ENCODE measurements around the gene RESP18. TPM values are rescaled to one million over a fixed set of nuclear protein-coding genes. Genes with fewer than 3 reads are reported as not detected.

The RESP18 gene
- total and polyA plus RNA-seq, 5 donors from 2014 or later = not detected

DNA sequence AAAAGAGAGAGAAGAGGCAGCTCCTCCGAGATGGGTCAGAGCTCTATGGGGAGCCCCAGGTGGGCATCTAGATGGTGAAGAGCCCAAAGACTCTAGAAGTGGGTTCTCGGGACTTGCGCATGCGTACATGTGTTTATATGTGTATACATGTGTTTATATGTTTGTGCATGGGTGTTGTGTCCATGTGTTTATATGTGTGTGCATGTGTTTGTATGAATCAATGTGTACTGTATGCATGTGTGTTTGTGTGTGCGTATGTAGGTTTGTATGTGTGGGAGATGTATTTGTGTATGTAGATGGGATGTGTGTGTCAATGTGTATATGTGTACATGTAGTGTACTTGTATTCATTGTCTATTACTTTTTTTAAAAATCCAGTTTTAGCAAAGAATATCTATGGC is 29.5 kb upstream of the RESP18 start:
- DNase-seq = no peak
- H3K27ac Mint-ChIP-seq = no peak overlapping the region
- no peak overlapping the region for H3K27ac ChIP-seq (ENCODE audit: insufficient read depth, low read length, poor library complexity, severe bottlenecking)
- no peaks in the 10 kb centered on the region for H3K9me3 ChIP-seq (ENCODE audit: control insufficient read depth in 2 of 2, low read length in 2 of 2)
- H3K4me3 ChIP-seq (ENCODE audit: low read depth, low read length) = no peak overlapping the region
- H3K4me3 Mint-ChIP-seq = no peak overlapping the region
- H3K27me3 Mint-ChIP-seq = peaks cover 27% of the 10 kb centered on the region
- H3K36me3 Mint-ChIP-seq = peaks cover 20% of the 10 kb centered on the region
- no peak for ATAC-seq (ENCODE audit: low read depth in 2 of 2)
- peaks cover 0 to 1% (median 0%) of the 10 kb centered on the region in 7 donors for H3K9me3 Mint-ChIP-seq
- peaks cover 4% of the 10 kb centered on the region for H3K27me3 ChIP-seq (ENCODE audit: control insufficient read depth, insufficient read depth, low read length)
- peaks cover 0 to 3% (median 0%) of the 10 kb centered on the region in 4 donors for H3K4me1 Mint-ChIP-seq
- no peaks in the 10 kb centered on the region for H3K36me3 ChIP-seq (ENCODE audit: control insufficient read depth, insufficient read depth, low read length)
- H3K4me1 ChIP-seq (ENCODE audit: control insufficient read depth, insufficient read depth, low read length, poor library complexity, severe bottlenecking) = peaks cover 7% of the 10 kb centered on the region

GRCh38 chr2:219358170-219359075 is 25.9 kb upstream of the RESP18 start:
- Mint-ChIP-seq H3K4me1 (peaks cover 0 to 3% (median 0%) of the 10 kb centered on the region in 4 donors), H3K9me3 (peaks cover 0 to 1% (median 0%) of the 10 kb centered on the region in 7 donors), H3K27ac (no peak overlapping the region), H3K27me3 (peaks cover 57% of the 10 kb centered on the region), H3K36me3 (peaks cover 19% of the 10 kb centered on the region), H3K4me3 (no peak overlapping the region)
- H3K36me3 ChIP-seq (ENCODE audit: control insufficient read depth, insufficient read depth, low read length) = no peaks in the 10 kb centered on the region
- peaks cover 7% of the 10 kb centered on the region for H3K4me1 ChIP-seq (ENCODE audit: control insufficient read depth, insufficient read depth, low read length, poor library complexity, severe bottlenecking)
- no peak overlapping the region for H3K4me3 ChIP-seq (ENCODE audit: low read depth, low read length)
- H3K9me3 ChIP-seq (ENCODE audit: control insufficient read depth in 2 of 2, low read length in 2 of 2) = no peaks in the 10 kb centered on the region
- no peak overlapping the region for H3K27ac ChIP-seq (ENCODE audit: insufficient read depth, low read length, poor library complexity, severe bottlenecking)
- peaks cover 8% of the 10 kb centered on the region for H3K27me3 ChIP-seq (ENCODE audit: control insufficient read depth, insufficient read depth, low read length)
- no peak for ATAC-seq (ENCODE audit: low read depth in 2 of 2)
- DNase-seq = no peak

GRCh38 chr2:219356834-219357233 is 24.3 kb upstream of the RESP18 start:
- no peak overlapping the region for H3K4me3 Mint-ChIP-seq
- peaks cover 9% of the 10 kb centered on the region for H3K36me3 Mint-ChIP-seq
- peaks cover 57% of the 10 kb centered on the region for H3K27me3 Mint-ChIP-seq
- Histone ChIP-seq H3K4me3 (ENCODE audit: low read depth, low read length) (no peak overlapping the region), H3K4me1 (ENCODE audit: control insufficient read depth, insufficient read depth, low read length, poor library complexity, severe bottlenecking) (peaks cover 7% of the 10 kb centered on the region), H3K9me3 (ENCODE audit: control insufficient read depth in 2 of 2, low read length in 2 of 2) (no peaks in the 10 kb centered on the region), H3K36me3 (ENCODE audit: control insufficient read depth, insufficient read depth, low read length) (no peaks in the 10 kb centered on the region), H3K27ac (ENCODE audit: insufficient read depth, low read length, poor library complexity, severe bottlenecking) (no peak overlapping the region), H3K27me3 (ENCODE audit: control insufficient read depth, insufficient read depth, low read length) (peaks cover 11% of the 10 kb centered on the region)
- peaks cover 0 to 1% (median 0%) of the 10 kb centered on the region in 7 donors for H3K9me3 Mint-ChIP-seq
- H3K27ac Mint-ChIP-seq = peak overlapping the region in 1 of 3 donors; percentile 17
- H3K4me1 Mint-ChIP-seq = peaks cover 0 to 3% (median 0%) of the 10 kb centered on the region in 4 donors
- ATAC-seq (ENCODE audit: low read depth in 2 of 2) (no peak), DNase-seq (no peak)

GRCh38 chr2:219354582-219354981 is 22.0 kb upstream of the RESP18 start:
- ATAC-seq (ENCODE audit: low read depth in 2 of 2) = no peak
- no peak for DNase-seq
- peaks cover 0 to 3% (median 0%) of the 10 kb centered on the region in 4 donors for H3K4me1 Mint-ChIP-seq
- H3K9me3 Mint-ChIP-seq = no peaks in the 10 kb centered on the region
- no peak overlapping the region for H3K4me3 Mint-ChIP-seq
- no peaks in the 10 kb centered on the region for H3K36me3 Mint-ChIP-seq
- Histone ChIP-seq H3K4me1 (ENCODE audit: control insufficient read depth, insufficient read depth, low read length, poor library complexity, severe bottlenecking) (peaks cover 7% of the 10 kb centered on the region), H3K27ac (ENCODE audit: insufficient read depth, low read length, poor library complexity, severe bottlenecking) (no peak overlapping the region), H3K27me3 (ENCODE audit: control insufficient read depth, insufficient read depth, low read length) (peaks cover 9% of the 10 kb centered on the region), H3K36me3 (ENCODE audit: control insufficient read depth, insufficient read depth, low read length) (no peaks in the 10 kb centered on the region), H3K4me3 (ENCODE audit: low read depth, low read length) (no peak overlapping the region), H3K9me3 (ENCODE audit: control insufficient read depth in 2 of 2, low read length in 2 of 2) (no peaks in the 10 kb centered on the region)
- peak overlapping the region in 1 of 3 donors; percentile 18 for H3K27ac Mint-ChIP-seq
- H3K27me3 Mint-ChIP-seq = peaks cover 48% of the 10 kb centered on the region

DNA sequence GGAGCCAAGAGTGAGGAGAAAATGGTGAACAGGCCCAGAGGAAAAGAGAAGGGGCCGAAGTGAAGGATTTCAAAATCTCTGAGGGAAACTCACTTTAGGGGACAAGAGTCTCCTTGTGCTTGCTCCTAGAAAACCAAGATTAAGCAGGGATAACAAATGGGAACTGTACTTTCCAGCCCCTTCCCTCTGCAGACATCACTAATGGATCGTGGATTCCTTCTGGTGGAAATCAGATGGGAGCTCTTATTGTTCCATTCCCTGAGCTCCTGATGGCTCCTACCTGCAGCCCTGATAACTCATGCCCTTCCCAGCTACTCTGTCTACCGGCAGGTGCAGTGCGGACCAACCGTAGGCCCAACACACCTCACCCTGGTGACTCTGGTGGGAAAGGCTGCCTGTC is 20.6 kb upstream of the RESP18 start:
- Mint-ChIP-seq H3K27me3 (peaks cover 58% of the 10 kb centered on the region), H3K36me3 (no peaks in the 10 kb centered on the region), H3K4me1 (no peaks in the 10 kb centered on the region), H3K4me3 (no peak overlapping the region), H3K27ac (no peak overlapping the region), H3K9me3 (no peaks in the 10 kb centered on the region)
- Histone ChIP-seq H3K27me3 (ENCODE audit: control insufficient read depth, insufficient read depth, low read length) (peaks cover 9% of the 10 kb centered on the region), H3K4me1 (ENCODE audit: control insufficient read depth, insufficient read depth, low read length, poor library complexity, severe bottlenecking) (peaks cover under 1% of the 10 kb centered on the region), H3K4me3 (ENCODE audit: low read depth, low read length) (no peak overlapping the region), H3K9me3 (ENCODE audit: control insufficient read depth in 2 of 2, low read length in 2 of 2) (no peaks in the 10 kb centered on the region), H3K27ac (ENCODE audit: insufficient read depth, low read length, poor library complexity, severe bottlenecking) (no peak overlapping the region), H3K36me3 (ENCODE audit: control insufficient read depth, insufficient read depth, low read length) (no peaks in the 10 kb centered on the region)
- DNase-seq (no peak), ATAC-seq (ENCODE audit: low read depth in 2 of 2) (no peak)

GRCh38 chr2:219352448-219353023 is 20.0 kb upstream of the RESP18 start:
- no peak overlapping the region for H3K4me3 Mint-ChIP-seq
- no peaks in the 10 kb centered on the region for H3K36me3 Mint-ChIP-seq
- H3K4me1 Mint-ChIP-seq = no peaks in the 10 kb centered on the region
- Histone ChIP-seq H3K9me3 (ENCODE audit: control insufficient read depth in 2 of 2, low read length in 2 of 2) (no peaks in the 10 kb centered on the region), H3K4me1 (ENCODE audit: control insufficient read depth, insufficient read depth, low read length, poor library complexity, severe bottlenecking) (no peaks in the 10 kb centered on the region), H3K27me3 (ENCODE audit: control insufficient read depth, insufficient read depth, low read length) (peaks cover 9% of the 10 kb centered on the region), H3K27ac (ENCODE audit: insufficient read depth, low read length, poor library complexity, severe bottlenecking) (no peak overlapping the region), H3K4me3 (ENCODE audit: low read depth, low read length) (no peak overlapping the region), H3K36me3 (ENCODE audit: control insufficient read depth, insufficient read depth, low read length) (no peaks in the 10 kb centered on the region)
- H3K27ac Mint-ChIP-seq = no peak overlapping the region
- no peaks in the 10 kb centered on the region for H3K9me3 Mint-ChIP-seq
- peaks cover 57% of the 10 kb centered on the region for H3K27me3 Mint-ChIP-seq
- DNase-seq = peak; percentile 20 to 62 (median 55)
- ATAC-seq (ENCODE audit: low read depth in 2 of 2) = peak; percentile 47 to 67

GRCh38 chr2:219350710-219351221 is 18.2 kb upstream of the RESP18 start:
- Histone ChIP-seq H3K4me3 (ENCODE audit: low read depth, low read length) (no peak overlapping the region), H3K9me3 (ENCODE audit: control insufficient read depth in 2 of 2, low read length in 2 of 2) (no peaks in the 10 kb centered on the region), H3K27ac (ENCODE audit: insufficient read depth, low read length, poor library complexity, severe bottlenecking) (no peak overlapping the region), H3K36me3 (ENCODE audit: control insufficient read depth, insufficient read depth, low read length) (no peaks in the 10 kb centered on the region), H3K27me3 (ENCODE audit: control insufficient read depth, insufficient read depth, low read length) (peaks cover 2% of the 10 kb centered on the region), H3K4me1 (ENCODE audit: control insufficient read depth, insufficient read depth, low read length, poor library complexity, severe bottlenecking) (no peaks in the 10 kb centered on the region)
- Mint-ChIP-seq H3K9me3 (no peaks in the 10 kb centered on the region), H3K36me3 (no peaks in the 10 kb centered on the region), H3K27me3 (peaks cover 51% of the 10 kb centered on the region), H3K4me3 (no peak overlapping the region), H3K4me1 (no peaks in the 10 kb centered on the region), H3K27ac (no peak overlapping the region)
- DNase-seq = no peak
- no peak for ATAC-seq (ENCODE audit: low read depth in 2 of 2)
